GM23338 (cell line): ENCODE measurements around the gene CDKAL1. TPM values are rescaled to one million over a fixed set of nuclear protein-coding genes. Genes with fewer than 3 reads are reported as not detected.

ENCODE experiments used
- ATAC-seq: fragments of 200-7000 bp; cut with Tn5 transposase; 3 replicates; pipeline ENCODE4 v1.9.1; 2020
- DNase-seq: peaks from one replicate; pipeline ENCODE4 v3.0.0-alpha.2; 2015; ENCODE audit warnings: low spot score
- H2AFZ ChIP-seq: fragments of 200-600 bp; sonication (generic); 2 replicates; pipeline ENCODE4 v1.8.0; 2016; ENCODE audit warnings: antibody characterized with exemption, mild to moderate bottlenecking, moderate library complexity
- H3F3A ChIP-seq: fragments of 200-600 bp; sonication (generic); replicated peaks from 2 replicates; pipeline ENCODE4 v1.8.0; 2017; ENCODE audit warnings: antibody characterized with exemption, mixed run types, low read depth
- H3K27ac ChIP-seq: fragments of 200-600 bp; sonication (generic); 2 replicates; pipeline ENCODE4 v1.6.1; 2016; ENCODE audit warnings: low read depth
- H3K27me3 ChIP-seq: fragments of 200-600 bp; sonication (generic); 2 replicates; pipeline ENCODE4 v1.8.0; 2016; ENCODE audit warnings: mild to moderate bottlenecking, mixed run types, moderate library complexity; ENCODE audit not compliant: insufficient read depth
- H3K36me3 ChIP-seq: fragments of 200-600 bp; sonication (generic); 2 replicates; pipeline ENCODE4 v1.8.0; 2016; ENCODE audit warnings: mild to moderate bottlenecking; ENCODE audit not compliant: insufficient read depth
- H3K4me1 ChIP-seq: fragments of 200-600 bp; sonication (generic); 2 replicates; pipeline ENCODE4 v1.8.0; 2016; ENCODE audit warnings: mild to moderate bottlenecking, moderate library complexity; ENCODE audit not compliant: insufficient read depth
- H3K4me2 ChIP-seq: fragments of 200-600 bp; sonication (generic); 2 replicates; pipeline ENCODE4 v1.7.1; 2017; ENCODE audit warnings: mixed run types
- H3K4me3 ChIP-seq: fragments of 200-600 bp; sonication (generic); 2 replicates; pipeline ENCODE4 v1.6.1; 2016; ENCODE audit warnings: mixed run types
- H3K79me2 ChIP-seq: fragments of 200-600 bp; sonication (generic); replicated peaks from 2 replicates; pipeline ENCODE4 v1.8.0; 2017; ENCODE audit warnings: mild to moderate bottlenecking; ENCODE audit not compliant: insufficient read depth
- H3K9me2 ChIP-seq: fragments of 200-600 bp; sonication (generic); 2 replicates; pipeline ENCODE4 v1.8.0; 2017; ENCODE audit not compliant: insufficient read depth
- H4K20me1 ChIP-seq: fragments of 200-600 bp; sonication (generic); replicated peaks from 2 replicates; pipeline ENCODE4 v1.8.0; 2017; ENCODE audit warnings: mild to moderate bottlenecking; ENCODE audit not compliant: insufficient read depth
- H3K27ac Mint-ChIP-seq: 2 replicates; pipeline ENCODE4 v1.8.0; 2020; ENCODE audit warnings: inconsistent platforms, mild to moderate bottlenecking, moderate library complexity, mixed read lengths
- H3K27me3 Mint-ChIP-seq: 3 replicates; pipeline ENCODE4 v1.8.0; 2022; ENCODE audit warnings: low read depth, mild to moderate bottlenecking, moderate library complexity, mixed read lengths, inconsistent platforms; ENCODE audit not compliant: insufficient read depth, poor library complexity
- H3K36me3 Mint-ChIP-seq: 3 replicates; pipeline ENCODE4 v1.8.0; 2021; ENCODE audit warnings: low read depth, mild to moderate bottlenecking, inconsistent platforms, moderate library complexity, mixed read lengths
- H3K4me1 Mint-ChIP-seq: 3 replicates; pipeline ENCODE4 v1.8.0; 2020; ENCODE audit warnings: mild to moderate bottlenecking, inconsistent platforms, mixed read lengths
- H3K4me3 Mint-ChIP-seq: 3 replicates; pipeline ENCODE4 v1.8.0; 2021; ENCODE audit warnings: moderate library complexity, mild to moderate bottlenecking, inconsistent platforms, mixed read lengths
- H3K9me3 Mint-ChIP-seq: 3 replicates; pipeline ENCODE4 v1.8.0; 2020; ENCODE audit warnings: moderate library complexity, mild to moderate bottlenecking, inconsistent platforms, mixed read lengths
- CREB1 ChIP-seq: fragments of 250-450 bp; sonication (Bioruptor Pico); IDR thresholded peaks from 2 replicates; pipeline ENCODE4 v1.5.0; 2020; ENCODE audit warnings: low read depth, mild to moderate bottlenecking, moderate library complexity
- CTCF ChIP-seq, 2 experiments: fragments of 200-600 bp in 1 of 2; sonication (generic) in 1 of 2; conservative IDR thresholded peaks; 2 replicates each; pipeline versions ENCODE4 v1.5.1 to v1.6.1; 2016 to 2017; ENCODE audit warnings: antibody characterized with exemption in 2 of 2, low read depth in 2 of 2, mild to moderate bottlenecking in 2 of 2, moderate library complexity in 1 of 2
- ETS1 ChIP-seq: IDR thresholded peaks from 2 replicates; pipeline ENCODE4 v1.6.1; 2016; ENCODE audit warnings: antibody characterized with exemption
- EZH2 ChIP-seq: fragments of 200-600 bp; sonication (generic); IDR thresholded peaks from one replicate; pipeline ENCODE4 v1.8.0; 2017; ENCODE audit warnings: antibody characterized with exemption, mild to moderate bottlenecking, low read depth; ENCODE audit not compliant: unreplicated experiment
- EZH2phosphoT487 ChIP-seq: fragments of 200-600 bp; sonication (generic); IDR thresholded peaks from one replicate; pipeline ENCODE4 v1.8.1; 2018; ENCODE audit warnings: antibody characterized with exemption; ENCODE audit not compliant: unreplicated experiment
- JUNB ChIP-seq: IDR thresholded peaks from one replicate; pipeline ENCODE4 v1.6.1; 2016; ENCODE audit warnings: antibody characterized with exemption; ENCODE audit not compliant: unreplicated experiment
- NANOG ChIP-seq: IDR thresholded peaks from 2 replicates; pipeline ENCODE4 v1.6.1; 2016; ENCODE audit warnings: antibody characterized with exemption, borderline replicate concordance
- POLR2AphosphoS5 ChIP-seq: IDR thresholded peaks from 2 replicates; pipeline ENCODE4 v1.6.1; 2016; ENCODE audit warnings: antibody characterized with exemption, low read depth
- REST ChIP-seq: IDR thresholded peaks from one replicate; pipeline ENCODE4 v1.6.1; 2018; ENCODE audit warnings: antibody characterized with exemption; ENCODE audit not compliant: unreplicated experiment
- STAT1 ChIP-seq: IDR thresholded peaks from one replicate; pipeline ENCODE4 v1.6.1; 2016; ENCODE audit warnings: antibody characterized with exemption; ENCODE audit not compliant: unreplicated experiment
- ZNF114 ChIP-seq: fragments of 250-450 bp; sonication (Bioruptor Pico); IDR thresholded peaks from 2 replicates; pipeline ENCODE4 v1.5.0; 2020; ENCODE audit warnings: mild to moderate bottlenecking, moderate library complexity
- ZNF331 ChIP-seq: fragments of 250-450 bp; sonication (Bioruptor Pico); IDR thresholded peaks from 2 replicates; pipeline ENCODE4 v1.5.0; 2020; ENCODE audit warnings: low read depth, mild to moderate bottlenecking, moderate library complexity
- ZNF462 ChIP-seq: fragments of 250-450 bp; sonication (Bioruptor Pico); IDR thresholded peaks from 2 replicates; pipeline ENCODE4 v1.5.0; 2020; ENCODE audit warnings: mild to moderate bottlenecking, moderate library complexity
- polyA plus RNA-seq: library from polyadenylated mRNA; unstranded; fragments of >200 nt; fragmentation: Nextera tagmentation; extraction: Ambion mirVana; gene quantifications from 2 replicates; pipeline ENCODE4 v1.2.1, GENCODE V29; 2016
- total RNA-seq: library from RNA; depleted of rRNA; stranded (reverse); fragments of >200 nt; shearing (Covaris generic); gene quantifications from 2 replicates; pipeline ENCODE4 v1.2.3, GENCODE V29; 2014

CDKAL1 gene
- total and polyA plus RNA-seq, 2 experiments from 2014 or later: 17.8 to 35.0 TPM

GRCh38 chr6:21202521-21202920, 668.3 kb downstream of the CDKAL1 start:
- Mint-ChIP-seq H3K36me3 (peaks cover 7% of the 10 kb centered on the region; the same call in 2 of the 3 replicates), H3K27me3 (peaks cover 5% of the 10 kb centered on the region), H3K4me1 (peaks cover 38% of the 10 kb centered on the region), H3K4me3 (no peak overlapping the region), H3K27ac (no peak overlapping the region), H3K9me3 (peaks cover 7% of the 10 kb centered on the region; the same call in 2 of the 3 replicates)
- Histone ChIP-seq H3K27ac (0 out of 2 replicates have a peak overlapping the region, but pooled peaks have one; percentile 3), H3K27me3 (no peaks in the 10 kb centered on the region), H3K4me1 (peaks cover 30% of the 10 kb centered on the region), H3K9me2 (no peaks in the 10 kb centered on the region; the same call in 1 of the 2 replicates), H3F3A (no peaks in the 10 kb centered on the region), H4K20me1 (no peaks in the 10 kb centered on the region), H2AFZ (no peak overlapping the region), H3K4me2 (no peak overlapping the region), H3K4me3 (no peak overlapping the region), H3K36me3 (no peaks in the 10 kb centered on the region), H3K79me2 (no peaks in the 10 kb centered on the region)
- ATAC-seq (no peak), DNase-seq (no peak)
- TF ChIP-seq REST (no peak), ZNF114 (no peak), NANOG (no peak), CTCF (conservative IDR thresholded peaks at IDR 0.05; ENCODE audit: low read depth in 2 of 2) (no peak), STAT1 (no peak), ZNF331 (CRISPR knock-in tag) (no peak), EZH2 (no peak), ZNF462 (CRISPR knock-in tag) (no peak), EZH2phosphoT487 (no peak), JUNB (no peak), POLR2AphosphoS5 (no peak), ETS1 (no peak), CREB1 (CRISPR knock-in tag) (no peak)
